GM12875 (cell line): Measurements from ENCODE around the gene COMMD8.
"Not testable (repeated sequence)": the region's sequence is repeated elsewhere in the genome, so short reads cannot be mapped to it uniquely, and the experiment has no call there.

Source experiments
- H3K4me3 ChIP-seq: one replicate; pipeline ENCODE4 v1.5.1; 2011; ENCODE audit warnings: low read depth, low read length, control low read depth
- TF ChIP-seq, protein P1 (sequence below): IDR thresholded peaks from 2 replicates; pipeline ENCODE4 v1.5.1; 2011; ENCODE audit warnings: low read depth, mild to moderate bottlenecking, control low read depth, inconsistent platforms, low read length, moderate library complexity, borderline replicate concordance; ENCODE audit not compliant: insufficient read depth

COMMD8 gene

DNA sequence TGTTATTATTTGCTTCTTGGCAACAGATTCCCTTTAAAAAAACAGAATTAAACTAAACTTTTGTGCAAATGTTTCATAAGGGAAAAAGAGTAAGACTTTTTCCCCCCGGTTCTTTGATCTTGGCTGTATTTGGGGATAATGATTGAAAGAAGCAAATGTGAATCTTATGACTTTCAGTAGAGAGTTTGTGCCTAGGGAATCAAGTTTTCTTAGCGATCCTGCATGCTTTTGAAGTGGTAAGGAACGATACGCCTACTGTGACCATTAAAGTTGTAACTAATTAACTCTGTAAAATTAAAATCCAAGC, 30.6 kb upstream of the COMMD8 start:
- TF ChIP-seq, protein P1, sequence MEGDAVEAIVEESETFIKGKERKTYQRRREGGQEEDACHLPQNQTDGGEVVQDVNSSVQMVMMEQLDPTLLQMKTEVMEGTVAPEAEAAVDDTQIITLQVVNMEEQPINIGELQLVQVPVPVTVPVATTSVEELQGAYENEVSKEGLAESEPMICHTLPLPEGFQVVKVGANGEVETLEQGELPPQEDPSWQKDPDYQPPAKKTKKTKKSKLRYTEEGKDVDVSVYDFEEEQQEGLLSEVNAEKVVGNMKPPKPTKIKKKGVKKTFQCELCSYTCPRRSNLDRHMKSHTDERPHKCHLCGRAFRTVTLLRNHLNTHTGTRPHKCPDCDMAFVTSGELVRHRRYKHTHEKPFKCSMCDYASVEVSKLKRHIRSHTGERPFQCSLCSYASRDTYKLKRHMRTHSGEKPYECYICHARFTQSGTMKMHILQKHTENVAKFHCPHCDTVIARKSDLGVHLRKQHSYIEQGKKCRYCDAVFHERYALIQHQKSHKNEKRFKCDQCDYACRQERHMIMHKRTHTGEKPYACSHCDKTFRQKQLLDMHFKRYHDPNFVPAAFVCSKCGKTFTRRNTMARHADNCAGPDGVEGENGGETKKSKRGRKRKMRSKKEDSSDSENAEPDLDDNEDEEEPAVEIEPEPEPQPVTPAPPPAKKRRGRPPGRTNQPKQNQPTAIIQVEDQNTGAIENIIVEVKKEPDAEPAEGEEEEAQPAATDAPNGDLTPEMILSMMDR, result no peak
- H3K4me3 ChIP-seq, result no peak overlapping the region

DNA sequence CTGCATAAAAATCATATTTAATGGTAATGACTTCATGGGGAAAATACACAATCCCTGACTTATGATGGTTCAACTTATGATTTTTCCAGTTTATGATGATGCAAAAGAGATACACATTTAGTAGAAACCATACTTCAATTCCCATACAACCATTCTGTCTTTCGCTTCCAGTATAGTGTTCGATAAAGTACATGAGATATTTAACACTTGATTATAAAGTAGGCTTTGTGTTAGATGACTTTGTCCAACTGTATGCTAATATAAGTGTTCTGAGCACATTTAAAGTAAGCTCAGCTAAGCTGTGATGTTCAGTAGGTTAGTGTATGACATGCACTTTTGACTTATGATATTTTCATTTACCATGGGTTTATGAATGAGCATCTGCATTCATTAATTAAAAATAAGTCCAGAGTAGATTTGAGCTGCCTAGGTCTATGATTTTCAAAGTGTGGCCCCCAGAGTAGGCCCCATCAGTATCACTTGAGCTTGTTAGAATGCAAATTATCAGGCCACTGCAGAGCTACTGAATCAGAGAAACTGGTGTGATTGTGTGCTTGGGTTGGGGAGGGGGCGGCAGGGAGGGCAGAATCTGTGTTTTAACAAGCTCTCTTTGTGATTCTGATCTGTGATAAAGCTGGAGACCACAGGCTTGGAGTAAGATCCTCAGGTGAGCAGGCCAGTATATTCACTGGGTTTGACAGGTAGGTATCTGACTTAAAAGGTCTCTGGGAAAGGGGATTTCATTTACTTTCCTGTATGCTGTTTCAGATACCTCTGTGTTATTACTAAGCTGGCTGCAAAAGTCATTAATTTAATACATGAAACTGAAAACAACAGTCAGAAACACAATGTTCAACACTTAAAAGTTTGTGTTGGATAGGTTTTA, 30.0 kb upstream of the COMMD8 start:
- H3K4me3 ChIP-seq, result no peak overlapping the region
- TF ChIP-seq, protein P1, result no peak

DNA sequence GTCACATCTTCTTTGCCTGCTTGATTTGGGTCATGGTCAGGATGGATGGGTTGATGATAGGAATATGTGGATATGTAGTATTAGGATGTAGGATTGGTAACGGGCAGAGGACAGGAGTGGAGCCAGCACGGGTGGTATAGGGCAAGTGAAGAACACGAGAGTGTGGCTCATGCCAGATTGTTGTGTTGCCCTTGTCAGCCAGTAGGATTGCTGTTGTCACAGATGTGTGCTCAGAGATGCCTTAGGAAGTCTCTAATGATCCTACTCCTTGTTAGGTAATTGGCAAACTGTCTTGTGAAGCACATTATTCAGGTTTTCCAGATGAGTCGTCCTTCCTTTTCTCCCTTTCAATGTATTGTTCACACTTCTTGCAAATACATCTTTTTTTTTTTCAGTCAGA, 27.0 kb upstream of the COMMD8 start:
- H3K4me3 ChIP-seq, result no peak overlapping the region
- TF ChIP-seq, protein P1, result peak; percentile 75

DNA sequence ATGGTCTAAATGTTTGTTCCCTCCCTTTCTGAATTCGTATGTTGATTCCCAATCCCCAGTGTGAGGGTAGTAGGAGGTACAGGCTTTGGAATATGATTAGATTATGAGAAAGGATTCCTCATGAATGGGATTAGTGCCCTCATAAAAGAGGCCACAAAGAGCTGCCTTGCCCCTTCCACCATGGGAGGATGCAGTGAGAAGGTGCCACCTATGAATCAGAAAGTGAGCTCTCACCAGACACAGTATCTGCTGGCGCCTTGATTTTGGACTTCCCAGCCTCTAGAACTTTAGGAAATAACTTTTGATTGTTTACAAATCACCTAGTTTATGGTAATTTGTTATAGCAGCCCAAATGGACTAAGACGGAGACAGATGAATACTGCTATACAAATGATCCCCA, 25.2 kb upstream of the COMMD8 start:
- TF ChIP-seq, protein P1, result no peak
- H3K4me3 ChIP-seq, result no peak overlapping the region

DNA sequence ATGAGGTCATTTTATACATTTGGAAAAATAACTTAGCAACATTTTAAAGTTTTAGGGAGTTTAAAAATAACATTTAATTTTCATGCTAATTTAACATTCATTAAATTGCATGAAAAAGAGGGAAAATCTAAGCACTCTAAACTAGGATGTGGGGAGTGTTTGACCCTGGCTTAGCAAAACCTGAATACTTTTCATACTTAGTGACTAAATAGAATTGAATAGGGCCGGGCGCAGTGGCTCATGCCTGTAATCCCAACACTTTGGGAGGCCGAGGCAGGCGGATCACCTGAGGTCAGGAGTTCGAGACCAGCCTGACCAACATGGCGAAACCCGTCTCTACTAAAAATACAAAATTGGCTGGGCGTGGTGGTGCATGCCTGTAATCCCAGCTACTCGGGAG, 23.2 kb upstream of the COMMD8 start:
- not testable (repeated sequence) for H3K4me3 ChIP-seq

DNA sequence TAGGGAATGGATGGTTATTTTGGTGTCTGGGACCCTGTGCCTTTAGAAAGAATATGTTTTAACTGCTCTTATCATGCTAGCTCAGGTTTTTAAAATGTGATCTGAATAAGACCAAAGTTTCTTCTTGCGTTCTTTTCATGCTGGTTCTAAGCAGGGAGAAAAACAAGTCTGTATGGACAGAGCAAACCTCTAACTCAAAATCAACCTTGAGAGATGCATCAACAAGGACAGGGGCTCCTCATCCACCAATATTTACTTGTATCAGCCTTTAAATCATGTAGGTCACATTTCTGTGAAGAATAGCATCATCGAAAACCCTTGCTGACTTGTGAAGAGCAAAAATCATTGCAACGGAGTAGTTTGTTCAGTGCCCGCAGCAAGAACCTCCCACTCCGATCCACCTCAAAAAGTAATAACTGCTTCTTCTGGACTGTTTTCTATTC, 22.8 kb upstream of the COMMD8 start:
- TF ChIP-seq, protein P1, result no peak
- H3K4me3 ChIP-seq, result peak overlapping the region; percentile 85

DNA sequence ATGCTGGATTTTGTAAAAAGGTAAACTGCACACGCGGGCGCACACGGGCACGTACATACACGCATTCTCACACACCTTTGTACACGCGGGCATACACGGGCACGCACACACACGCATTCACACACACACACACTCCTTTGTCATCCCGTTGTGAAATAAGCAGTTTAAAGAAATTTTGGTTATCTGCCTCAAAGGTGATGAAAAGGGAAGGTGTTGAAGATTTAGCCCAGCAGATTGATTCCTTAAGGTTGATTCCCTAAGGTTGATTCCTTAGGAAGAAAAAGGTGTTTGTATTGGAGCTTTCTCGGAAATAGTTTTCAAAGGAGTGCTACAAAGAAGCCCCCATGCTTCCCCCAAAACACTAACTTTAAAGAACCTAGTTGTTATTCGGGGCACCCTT, 22.3 kb upstream of the COMMD8 start:
- peak overlapping the region; percentile 85 for H3K4me3 ChIP-seq
- TF ChIP-seq, protein P1, result no peak
